SIG-M5 treated with dmso at 0.1 percent for 504 hours (cell line): ENCODE results near the gene TPST1.
"Not testable (repeated sequence)": the region's sequence is repeated elsewhere in the genome, so short reads cannot be mapped to it uniquely, and the experiment has no call there.

Experiments
- DNase-seq: peaks from one replicate; lab custom pipeline; 2025; ENCODE audit not compliant: unreplicated experiment; lab: John Stamatoyannopoulos, UW

The TPST1 gene

DNA sequence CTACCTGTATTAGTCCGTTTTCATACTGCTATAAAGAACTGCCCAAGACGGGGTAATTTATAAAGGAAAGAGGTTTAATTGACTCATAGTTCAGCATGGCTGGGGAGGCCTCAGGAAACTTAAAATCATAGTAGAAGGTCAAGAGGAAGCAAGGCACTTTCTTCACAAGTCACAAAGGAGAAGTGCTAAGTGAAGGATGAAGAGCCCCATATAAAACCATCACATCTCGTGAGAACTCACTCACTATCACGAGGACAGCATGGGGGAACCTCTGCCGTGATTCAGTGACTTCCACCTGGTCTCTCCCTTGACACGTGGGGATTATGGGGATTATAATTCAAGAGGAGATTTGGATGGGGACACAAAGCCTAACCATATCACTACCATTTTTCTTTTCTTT, 119.9 kb downstream of the TPST1 start:
- peak; percentile 14 for DNase-seq

DNA sequence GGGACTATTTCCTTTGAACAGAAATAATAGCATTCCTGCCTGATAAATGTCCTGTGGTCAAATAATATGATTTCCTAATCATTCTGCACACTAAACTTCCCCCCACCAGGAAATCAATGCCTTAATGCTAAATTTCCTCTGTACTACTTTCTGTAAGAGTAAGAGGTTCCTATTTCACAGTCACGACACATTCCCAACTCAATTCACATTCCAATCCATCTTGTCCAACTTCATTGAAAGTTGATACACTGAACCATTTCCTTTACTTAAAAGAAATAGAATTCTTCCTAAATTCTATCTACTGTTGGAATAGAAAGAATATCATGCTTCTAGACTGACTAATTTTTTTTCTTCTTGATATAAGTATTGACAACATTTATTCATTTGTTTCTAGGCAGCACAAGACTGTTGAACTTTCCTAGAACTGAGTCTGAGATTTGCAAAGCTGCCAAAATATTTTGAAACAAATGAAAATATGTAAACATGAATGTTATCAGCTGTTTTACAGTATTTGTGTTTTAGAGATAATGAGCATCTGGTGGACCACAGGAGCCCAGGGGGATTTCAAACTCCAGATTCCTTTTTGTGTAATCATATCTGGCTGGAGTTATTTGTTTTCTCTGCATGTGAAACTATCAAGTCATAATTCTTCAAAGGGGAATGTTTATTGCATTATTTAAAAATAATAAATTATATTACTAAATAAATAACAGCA, 121.5 kb downstream of the TPST1 start:
- no peak for DNase-seq

DNA sequence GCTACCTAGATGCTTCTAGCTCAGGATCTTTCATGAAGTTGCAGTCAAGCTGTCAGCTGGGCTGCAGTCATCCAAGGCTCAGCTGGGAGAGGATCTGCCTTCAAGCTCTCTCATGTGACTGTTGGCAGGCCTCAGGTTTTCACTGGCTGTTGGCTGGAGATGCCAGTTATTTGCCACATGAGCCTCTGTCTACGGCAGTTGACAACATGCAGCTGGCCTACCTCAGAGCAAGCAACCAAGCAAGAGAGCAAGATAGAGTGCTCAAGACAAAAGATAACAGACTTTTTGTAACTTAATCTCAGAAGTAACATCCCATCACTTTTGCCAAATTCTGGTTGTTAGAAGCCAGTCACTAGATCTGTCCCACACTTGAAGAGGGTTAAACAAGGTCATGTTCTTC, 125.8 kb downstream of the TPST1 start:
- DNase-seq = no peak

GRCh38 chr7:66331883-66332282, 126.7 kb downstream of the TPST1 start:
- DNase-seq = no peak

DNA sequence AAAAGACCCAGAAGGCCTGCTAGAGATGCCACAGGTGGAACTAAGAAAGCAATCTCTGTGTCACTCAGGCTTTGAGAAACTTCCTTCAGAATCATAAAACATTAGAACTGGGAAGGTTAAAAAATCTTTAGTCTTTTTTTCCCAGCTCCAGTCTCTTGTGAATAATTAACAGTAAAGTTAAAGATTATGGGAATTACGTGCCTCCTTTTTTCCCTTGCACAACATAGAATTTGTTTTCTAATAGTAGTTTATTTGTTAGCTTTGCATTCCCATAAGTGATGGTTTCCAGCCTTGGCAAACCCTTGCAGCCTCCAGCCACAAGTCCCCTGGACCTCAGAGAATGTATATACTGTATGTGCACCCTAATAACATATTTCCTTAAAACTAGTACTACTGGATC, 128.3 kb downstream of the TPST1 start:
- DNase-seq = no peak

DNA sequence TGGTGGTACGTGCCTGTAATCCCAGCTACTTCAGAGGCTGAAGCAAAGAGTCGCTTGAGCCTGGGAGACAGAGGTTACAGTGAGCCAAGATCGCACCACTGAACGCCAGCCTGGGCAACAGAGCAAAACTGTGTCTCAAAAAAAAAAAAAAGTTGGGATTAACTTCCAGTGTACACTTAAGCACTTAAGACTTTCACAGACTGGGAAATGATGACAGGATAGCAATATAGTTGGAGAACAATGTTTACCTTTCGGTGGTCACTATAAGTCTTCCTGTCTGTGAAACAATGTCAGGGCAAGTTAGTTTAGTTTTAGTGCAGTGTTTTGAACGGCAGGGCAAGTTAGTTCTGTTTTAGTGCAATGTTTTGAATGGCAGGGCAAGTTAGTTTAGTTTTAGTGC, 130.2 kb downstream of the TPST1 start:
- DNase-seq = no peak

DNA sequence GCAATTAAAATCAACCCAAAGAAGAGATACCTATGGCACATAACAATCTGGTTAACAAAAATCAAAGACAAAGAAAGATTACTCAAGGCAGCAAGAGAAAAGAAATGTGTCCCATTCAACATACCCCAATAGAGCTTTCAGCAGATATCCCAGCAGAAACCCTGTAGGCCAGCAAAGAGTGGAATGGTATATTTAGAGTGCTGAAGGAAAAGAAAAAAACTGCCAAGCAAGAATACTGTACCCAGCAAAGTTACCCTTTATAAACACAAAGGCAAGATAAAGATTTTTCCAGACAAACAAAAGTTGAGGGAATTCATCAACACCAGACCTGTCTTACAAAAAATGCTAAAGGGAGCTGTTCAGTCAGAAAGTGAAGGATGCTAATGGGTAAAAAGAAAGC, 131.6 kb downstream of the TPST1 start:
- no peak for DNase-seq

GRCh38 chr7:66339141-66339540, 134.0 kb downstream of the TPST1 start:
- DNase-seq = no peak

DNA sequence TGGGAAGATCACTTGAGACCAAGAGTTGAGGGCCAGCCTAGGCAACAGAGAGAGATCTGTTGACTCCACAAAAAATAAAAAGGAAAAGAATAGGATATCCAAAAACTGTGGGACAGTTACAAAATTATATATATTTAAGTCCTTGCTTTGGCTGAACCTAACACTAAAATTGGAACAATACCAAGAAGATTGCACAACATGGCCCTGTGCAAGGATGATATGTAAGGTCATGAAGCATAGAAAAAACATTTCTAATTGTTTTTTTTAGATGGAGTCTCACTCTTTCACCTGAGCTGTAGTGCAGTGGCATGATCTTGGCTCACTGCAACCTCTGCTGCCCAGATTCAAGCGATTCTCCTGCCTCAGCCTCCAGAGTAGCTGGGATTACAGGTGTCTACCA, 139.0 kb downstream of the TPST1 start:
- no peak for DNase-seq

DNA sequence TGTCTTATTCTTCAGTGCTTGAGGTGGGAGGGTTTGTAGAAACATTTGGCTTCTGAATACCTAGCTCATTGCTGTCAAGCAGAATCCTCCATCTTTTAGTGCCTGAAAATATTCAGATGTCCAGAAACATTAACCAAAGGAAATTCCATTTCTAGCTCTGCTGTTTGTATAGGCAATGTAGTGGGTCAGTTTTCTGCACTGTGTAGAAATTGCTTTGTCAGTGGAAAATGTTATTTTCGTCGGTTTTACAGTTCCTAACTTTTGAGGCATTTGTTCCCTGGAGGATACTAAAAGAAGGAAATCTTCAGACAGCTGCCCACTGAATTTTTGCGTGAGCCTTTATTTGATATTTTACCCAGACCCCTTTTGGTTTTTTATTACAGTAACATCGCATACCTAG, 143.4 kb downstream of the TPST1 start:
- DNase-seq = no peak

DNA sequence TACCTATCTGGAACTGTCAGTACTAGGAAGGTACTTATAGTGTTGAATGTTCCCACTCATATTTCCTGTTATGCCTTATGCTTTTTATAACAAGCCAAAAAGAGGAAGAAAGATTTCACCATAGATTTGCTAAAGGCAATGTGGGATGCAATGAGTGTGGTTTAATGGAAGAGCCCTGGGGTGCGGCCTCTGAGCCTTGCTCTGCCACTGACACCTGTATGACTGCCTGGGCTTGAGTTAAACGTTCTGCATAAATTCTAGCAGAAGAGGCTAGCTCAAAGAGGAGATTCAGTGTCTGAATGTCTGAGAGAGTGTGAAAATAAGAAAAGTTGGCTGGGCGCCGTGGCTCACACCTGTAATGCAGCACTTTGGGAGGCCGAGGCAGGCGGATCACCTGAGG, 143.8 kb downstream of the TPST1 start:
- peak; percentile 92 for DNase-seq

GRCh38 chr7:66352071-66352470, 146.9 kb downstream of the TPST1 start:
- no peak for DNase-seq

DNA sequence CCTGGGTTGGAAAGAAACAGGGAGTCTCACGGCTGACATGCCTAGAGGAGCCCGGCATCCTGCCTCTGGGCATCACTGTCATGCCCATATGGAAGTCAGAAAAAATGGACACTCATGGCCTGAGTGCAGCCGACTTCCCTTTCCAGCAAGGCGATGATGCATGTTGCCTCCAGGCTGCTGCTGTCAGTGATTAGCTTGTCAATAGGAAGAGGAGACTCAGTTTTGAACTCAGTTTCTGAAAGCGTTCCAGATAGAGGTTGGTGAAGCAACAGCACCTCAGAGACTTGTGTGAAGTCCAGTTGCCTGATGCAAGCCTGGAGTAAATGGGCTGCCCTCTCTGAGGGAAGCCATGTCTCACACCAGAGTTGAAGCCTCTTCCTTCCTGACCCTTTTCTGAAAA, 148.4 kb downstream of the TPST1 start:
- no peak for DNase-seq

GRCh38 chr7:66355756-66356155, 150.6 kb downstream of the TPST1 start:
- DNase-seq = no peak

DNA sequence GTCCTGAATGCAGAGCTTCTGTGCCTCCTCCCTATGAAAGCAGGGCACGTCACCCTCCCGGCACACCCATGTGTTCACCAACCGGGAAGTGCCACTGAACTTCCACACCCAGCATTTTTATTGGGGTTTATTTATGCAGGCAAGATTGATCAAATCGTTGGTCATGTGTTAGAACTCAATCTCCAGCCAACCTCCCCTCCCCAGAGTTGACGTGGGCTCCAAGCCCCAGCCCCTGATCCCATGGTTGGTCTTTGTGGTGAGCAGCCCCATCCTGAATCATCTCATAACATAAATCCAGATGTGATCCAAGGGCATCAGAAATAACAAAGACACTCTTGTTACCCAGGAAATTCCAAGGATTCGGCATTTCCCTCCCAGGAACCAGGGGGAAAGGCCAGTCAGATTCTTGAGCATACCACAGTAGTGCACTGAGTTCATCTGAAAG, 151.2 kb downstream of the TPST1 start:
- DNase-seq = no peak

DNA sequence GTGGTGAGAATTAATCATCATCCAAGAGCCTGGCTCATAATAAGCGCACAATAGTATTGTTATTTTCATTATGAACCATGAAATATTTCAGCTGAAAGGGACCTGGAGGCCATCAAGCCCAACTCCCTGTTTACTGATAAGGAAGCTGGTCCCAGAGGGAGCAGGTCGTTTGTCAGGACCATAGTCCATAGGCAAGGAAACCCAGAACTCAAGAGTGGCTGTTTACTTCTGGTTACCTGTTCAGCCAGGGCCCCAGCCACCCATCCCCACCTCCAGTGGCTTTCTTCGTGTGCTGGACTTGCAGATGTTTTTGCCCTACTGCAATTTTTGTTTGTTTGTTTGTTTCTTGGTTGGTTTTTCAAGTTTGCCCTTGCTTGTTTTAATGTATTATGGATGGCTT, 152.0 kb downstream of the TPST1 start:
- no peak for DNase-seq

DNA sequence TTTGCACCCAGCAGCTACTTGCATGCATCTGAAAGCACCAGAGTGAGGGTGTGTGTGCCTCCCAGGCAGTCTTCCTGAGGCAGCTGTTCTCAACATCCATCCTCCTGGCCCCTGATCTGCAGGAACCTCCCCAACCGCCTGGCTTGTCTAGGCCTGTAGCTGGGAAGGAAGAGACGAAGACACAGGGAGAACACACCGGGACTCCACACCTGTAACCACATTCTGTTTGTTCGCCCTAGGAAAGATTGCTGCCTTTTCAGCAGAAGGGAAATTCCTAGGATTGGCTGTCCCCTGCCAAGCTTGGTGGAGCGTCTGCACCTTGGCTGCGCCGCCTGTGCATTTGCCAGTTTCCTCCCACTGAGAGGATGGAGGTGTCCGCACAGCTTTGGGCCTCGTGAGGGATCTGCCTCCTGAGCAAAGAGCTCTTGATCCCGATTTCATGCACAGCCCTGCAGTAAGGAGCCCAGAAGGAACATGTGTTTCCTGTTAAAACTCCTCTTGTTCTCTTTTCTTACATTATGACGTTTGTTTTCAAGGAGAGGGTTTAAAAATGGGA, 154.6 kb downstream of the TPST1 start:
- no peak for DNase-seq

DNA sequence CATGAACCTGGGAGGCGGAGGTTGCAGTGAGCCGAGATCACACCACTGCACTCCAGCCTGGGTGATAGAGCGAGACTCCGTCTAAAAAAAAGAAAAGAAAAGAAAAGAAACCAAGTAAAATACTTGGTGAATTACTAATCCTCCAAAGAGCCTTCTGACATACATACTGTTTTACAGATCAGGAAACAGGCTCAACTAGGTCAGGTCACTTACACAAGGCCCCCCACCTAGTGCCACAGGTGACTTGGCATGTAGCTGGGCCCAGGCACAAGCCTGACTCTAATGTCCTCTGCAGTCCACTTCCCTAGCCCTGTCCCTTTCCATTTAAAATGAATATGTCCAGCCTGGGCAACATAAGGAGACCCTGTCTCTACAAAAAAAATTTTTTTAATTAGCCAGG, 157.0 kb downstream of the TPST1 start:
- no peak for DNase-seq

GRCh38 chr7:66363635-66364034, 158.5 kb downstream of the TPST1 start:
- DNase-seq = no peak

GRCh38 chr7:66365031-66365430, 159.9 kb downstream of the TPST1 start:
- not testable (repeated sequence) for DNase-seq

- no peak for DNase-seq
These were observed 166.1 kb downstream of the TPST1 start for GRCh38 chr7:66371096-66371824.

- not testable (repeated sequence) for DNase-seq
These were observed 169.2 kb downstream of the TPST1 start for GRCh38 chr7:66374141-66374840.
